ENCODE results near the gene PRDM16. TPM values are rescaled to one million over a fixed set of nuclear protein-coding genes. Genes with fewer than 3 reads are reported as not detected.

The PRDM16 gene
- total and polyA plus RNA-seq, 3 donors from 2014 or later = 2.1 to 5.6 (median 4.7) TPM

- no peak for DNase-seq
- 95 to 98% methylated on average over 15 to 27 of the region's 27 CpGs for WGBS, 2 donors
- no peak overlapping the region for H3K27ac ChIP-seq
- H3K4me1 ChIP-seq = peaks cover 8% of the 10 kb centered on the region
- intact Hi-C loops (cut with DNase I; ENCODE audit: low total_unique reads) = no loop called here
- H3K27me3 ChIP-seq = no peaks in the 10 kb centered on the region
- no peak overlapping the region for H3K4me3 ChIP-seq
- TF ChIP-seq CTCF (IDR thresholded peaks at IDR 0.05) (no peak), POLR2A (IDR thresholded peaks at IDR 0.05) (no peak)
- H3K9me3 ChIP-seq = no peaks in the 10 kb centered on the region
- no peaks in the 10 kb centered on the region for H3K36me3 ChIP-seq (ENCODE audit: low read depth, missing control alignments)
Measured at GRCh38 chr1:3404801-3405200, 335.8 kb downstream of the PRDM16 start.

DNA sequence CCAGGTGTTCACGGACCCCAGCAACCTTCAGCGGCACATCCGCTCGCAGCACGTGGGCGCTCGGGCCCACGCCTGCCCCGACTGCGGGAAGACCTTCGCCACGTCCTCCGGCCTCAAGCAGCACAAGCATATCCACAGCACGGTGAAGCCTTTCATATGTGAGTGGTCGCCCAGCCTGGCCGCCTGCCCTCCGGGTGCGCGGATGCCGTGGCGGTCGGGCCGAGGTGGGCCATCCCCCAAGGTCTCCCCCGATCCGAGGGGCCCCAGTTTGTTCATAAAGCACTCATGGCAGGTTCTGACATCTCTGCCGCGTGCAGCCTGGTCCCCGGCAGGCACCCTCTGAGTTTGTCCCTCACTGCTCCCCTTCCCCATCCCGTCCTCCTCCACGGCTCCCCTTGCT lies 336.5 kb downstream of the PRDM16 start:
- Histone ChIP-seq H3K36me3 (ENCODE audit: low read depth, missing control alignments) (no peaks in the 10 kb centered on the region), H3K4me1 (peaks cover 14% of the 10 kb centered on the region), H3K27ac (no peak overlapping the region), H3K27me3 (no peaks in the 10 kb centered on the region), H3K9me3 (no peaks in the 10 kb centered on the region), H3K4me3 (no peak overlapping the region)
- 93% methylated on average over 14 to 30 of the region's 30 CpGs for WGBS, 2 donors
- TF ChIP-seq CTCF (IDR thresholded peaks at IDR 0.05) (no peak), POLR2A (IDR thresholded peaks at IDR 0.05) (no peak)
- intact Hi-C loops (cut with DNase I; ENCODE audit: low total_unique reads) = no loop called here
- DNase-seq = no peak

- Histone ChIP-seq H3K9me3 (no peaks in the 10 kb centered on the region), H3K4me3 (no peak overlapping the region), H3K4me1 (peaks cover 14% of the 10 kb centered on the region), H3K27me3 (no peaks in the 10 kb centered on the region), H3K27ac (no peak overlapping the region), H3K36me3 (ENCODE audit: low read depth, missing control alignments) (no peaks in the 10 kb centered on the region)
- DNase-seq = no peak
- intact Hi-C loops (cut with DNase I; ENCODE audit: low total_unique reads) = no loop called here
- WGBS, 2 donors = 83 to 87% methylated on average over 17 of the region's 17 CpGs
- no peak for TF ChIP-seq POLR2A (IDR thresholded peaks at IDR 0.05)
- TF ChIP-seq CTCF (IDR thresholded peaks at IDR 0.05) = no peak
Measured at GRCh38 chr1:3405974-3406867, 337.2 kb downstream of the PRDM16 start.

DNA sequence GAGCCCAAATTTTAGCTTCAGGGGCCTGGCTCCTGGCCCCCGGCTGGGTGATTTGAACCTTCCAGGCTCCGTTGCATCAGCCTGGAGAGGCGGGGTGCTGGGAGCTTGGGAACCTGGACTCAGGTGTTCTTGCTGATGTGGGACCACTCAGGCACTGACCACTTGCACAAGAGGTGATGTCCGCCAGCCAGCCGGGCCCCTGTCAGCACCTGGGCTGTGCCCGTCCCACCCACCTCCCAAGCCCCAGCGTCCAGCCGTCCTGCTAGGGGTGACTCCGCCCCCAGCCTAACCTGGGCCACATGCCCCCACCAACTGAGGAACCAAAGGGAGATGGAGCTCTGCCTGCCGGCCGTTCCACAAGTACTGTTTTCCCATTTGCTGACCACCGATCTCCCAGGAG lies 338.0 kb downstream of the PRDM16 start:
- no peak for DNase-seq
- no peak overlapping the region for H3K4me3 ChIP-seq
- no peaks in the 10 kb centered on the region for H3K27me3 ChIP-seq
- 86 to 95% methylated on average over 8 to 12 of the region's 12 CpGs for WGBS, 2 donors
- no peaks in the 10 kb centered on the region for H3K9me3 ChIP-seq
- intact Hi-C loops (cut with DNase I; ENCODE audit: low total_unique reads) = no loop called here
- no peaks in the 10 kb centered on the region for H3K36me3 ChIP-seq (ENCODE audit: low read depth, missing control alignments)
- peaks cover 14% of the 10 kb centered on the region for H3K4me1 ChIP-seq
- H3K27ac ChIP-seq = no peak overlapping the region
- TF ChIP-seq CTCF (IDR thresholded peaks at IDR 0.05) = no peak
- TF ChIP-seq POLR2A (IDR thresholded peaks at IDR 0.05) = no peak

All from testis (tissue), 3 donors.